Measurements from ENCODE around the gene GAS2L1. TPM values are rescaled to one million over a fixed set of nuclear protein-coding genes. Genes with fewer than 3 reads are reported as not detected.
A peak's percentile ranks its signal among the peaks of the same experiment; 100 is the strongest.

Gene GAS2L1
- total and polyA plus RNA-seq, 8 donors: 4.4 to 81.1 (median 27.3) TPM

GRCh38 chr22:29267858-29268510 is 38.5 kb upstream of the GAS2L1 start, which contains the start of the genes EWSR1 and RHBDD3:
EWSR1 (plus strand) TSS chr22:29268268; CDS start chr22:29268337, 69 bp downstream.
RHBDD3 (minus strand) TSS chr22:29267981; CDS start chr22:29265626, 2,355 bp downstream.
- Histone ChIP-seq H3K36me3 (peaks cover 5 to 37% (median 32%) of the 10 kb centered on the region in 4 donors), H3K9me3 (no peaks in the 10 kb centered on the region), H3K27ac (peak within 1 kb of the TSS; percentile 94 to 100 (median 99)), H3K4me3 (peak within 1 kb of the TSS; percentile 79 to 98 (median 94)), H3K4me1 (peaks cover 48 to 61% (median 61%) of the 10 kb centered on the region in 4 donors), H3K27me3 (no peaks in the 10 kb centered on the region)
- peak; percentile 96 to 97 for DNase-seq
- TF ChIP-seq POLR2A (IDR thresholded peaks at IDR 0.05) (peak in 2 of 4 donors; percentile 65 to 70), CTCF (IDR thresholded peaks at IDR 0.05) (no peak), POLR2AphosphoS5 (IDR thresholded peaks at IDR 0.05) (peak; percentile 89 to 96 (median 93)), EP300 (IDR thresholded peaks at IDR 0.05) (no peak)
- intact Hi-C loops (cut with DNase I; ENCODE audit: low total_unique reads): no loop called here
- WGBS, 5 donors: 0 to 1% (median 0%) methylated on average over 51 to 67 of the region's 67 CpGs

GRCh38 chr22:29268511-29269229 is 37.8 kb upstream of the GAS2L1 start:
- Histone ChIP-seq H3K27ac (peak overlapping the region; percentile 94 to 100 (median 99)), H3K27me3 (no peaks in the 10 kb centered on the region), H3K4me3 (peak overlapping the region; percentile 79 to 98 (median 94)), H3K9me3 (no peaks in the 10 kb centered on the region), H3K36me3 (peaks cover 10 to 41% (median 36%) of the 10 kb centered on the region in 4 donors), H3K4me1 (peaks cover 49 to 68% (median 65%) of the 10 kb centered on the region in 4 donors)
- DNase-seq: peak; percentile 61 to 90
- TF ChIP-seq EP300 (IDR thresholded peaks at IDR 0.05): no peak
- TF ChIP-seq POLR2AphosphoS5 (IDR thresholded peaks at IDR 0.05): no peak
- TF ChIP-seq POLR2A (IDR thresholded peaks at IDR 0.05): no peak
- TF ChIP-seq CTCF (IDR thresholded peaks at IDR 0.05): no peak
- intact Hi-C loops (cut with DNase I; ENCODE audit: low total_unique reads): no loop called here
- 0 to 1% (median 0%) methylated on average over 28 to 51 of the region's 51 CpGs for WGBS, 5 donors

- intact Hi-C loops (cut with DNase I; ENCODE audit: low total_unique reads): no loop called here
- Histone ChIP-seq H3K27me3 (no peaks in the 10 kb centered on the region), H3K4me3 (peak overlapping the region; percentile 79 to 98 (median 94)), H3K4me1 (peaks cover 49 to 73% (median 68%) of the 10 kb centered on the region in 4 donors), H3K36me3 (peaks cover 14 to 41% (median 36%) of the 10 kb centered on the region in 4 donors), H3K9me3 (no peaks in the 10 kb centered on the region), H3K27ac (peak overlapping the region; percentile 94 to 100 (median 99))
- WGBS, 5 donors: 1 to 2% (median 1%) methylated on average over 14 of the region's 14 CpGs
- peak in 1 of 2 donors; percentile 37 for DNase-seq
- no peak for TF ChIP-seq POLR2A (IDR thresholded peaks at IDR 0.05)
- no peak for TF ChIP-seq POLR2AphosphoS5 (IDR thresholded peaks at IDR 0.05)
- TF ChIP-seq EP300 (IDR thresholded peaks at IDR 0.05): no peak
- TF ChIP-seq CTCF (IDR thresholded peaks at IDR 0.05): no peak
Observed at GRCh38 chr22:29269230-29269604, 37.2 kb upstream of the GAS2L1 start.

GRCh38 chr22:29269731-29270474 is 36.5 kb upstream of the GAS2L1 start:
- no peak for TF ChIP-seq EP300 (IDR thresholded peaks at IDR 0.05)
- TF ChIP-seq CTCF (IDR thresholded peaks at IDR 0.05): no peak
- TF ChIP-seq POLR2A (IDR thresholded peaks at IDR 0.05): no peak
- TF ChIP-seq POLR2AphosphoS5 (IDR thresholded peaks at IDR 0.05): no peak
- peaks cover 20 to 41% (median 37%) of the 10 kb centered on the region in 4 donors for H3K36me3 ChIP-seq
- H3K27me3 ChIP-seq: no peaks in the 10 kb centered on the region
- H3K27ac ChIP-seq: peak overlapping the region; percentile 94 to 100 (median 99)
- peaks cover 50 to 80% (median 74%) of the 10 kb centered on the region in 4 donors for H3K4me1 ChIP-seq
- DNase-seq: peak in 1 of 2 donors; percentile 49
- 4 to 8% (median 5%) methylated on average over 13 of the region's 13 CpGs for WGBS, 5 donors
- no peaks in the 10 kb centered on the region for H3K9me3 ChIP-seq
- intact Hi-C loops (cut with DNase I; ENCODE audit: low total_unique reads): no loop called here
- H3K4me3 ChIP-seq: peak overlapping the region; percentile 79 to 98 (median 94)

Data from stomach (tissue), 9 donors.